GM19395 (cell line): ENCODE data around the gene GBGT1.

Experiments
- ATAC-seq: cut with Tn5 transposase; IDR thresholded peaks from one replicate; pipeline ENCODE4 v1.9.1; 2021; ENCODE audit warnings: mild to moderate bottlenecking, moderate library complexity; ENCODE audit not compliant: unreplicated experiment

GBGT1 gene

GRCh38 chr9:133104718-133105460, 58.8 kb downstream of the GBGT1 start:
- no peak for ATAC-seq

DNA sequence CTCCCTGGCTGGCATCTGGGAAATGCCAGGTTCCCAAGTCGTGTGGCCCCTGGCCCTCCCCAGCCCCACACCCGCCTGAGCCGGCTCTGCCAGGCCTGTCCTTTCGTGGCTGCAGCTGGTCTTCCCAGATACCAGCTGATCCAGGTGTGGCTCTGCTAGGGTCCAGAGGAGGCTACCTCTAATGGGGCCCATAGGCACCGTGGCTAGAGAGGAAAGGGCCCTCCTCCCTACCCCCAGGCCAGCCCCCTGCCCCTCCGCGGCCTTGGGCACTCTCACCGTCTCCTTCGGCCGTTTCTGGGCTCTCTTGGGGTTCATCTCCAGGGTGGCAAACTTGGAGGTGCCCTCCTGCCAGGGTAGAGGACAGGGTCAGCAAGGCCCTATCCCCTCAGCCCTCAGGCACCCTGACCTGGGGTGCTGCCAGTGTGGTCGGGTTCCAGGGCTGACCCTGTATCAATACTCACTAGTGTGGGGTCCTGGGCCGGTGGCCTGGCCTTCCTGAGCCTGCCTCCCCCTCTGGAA, 59.7 kb downstream of the GBGT1 start:
- no peak for ATAC-seq

GRCh38 chr9:133103183-133103986, 60.3 kb downstream of the GBGT1 start:
- ATAC-seq, result no peak
